GM13976 (cell line): Measurements from ENCODE around the gene ADGRA1.

Experiments
- DNase-seq: peaks from one replicate; pipeline ENCODE4 v3.0.0; 2012; ENCODE audit warnings: low spot score
- CTCF ChIP-seq: IDR thresholded peaks from 2 replicates; pipeline ENCODE4 v1.5.1; 2012; ENCODE audit warnings: borderline replicate concordance, mild to moderate bottlenecking; ENCODE audit not compliant: insufficient read depth; ENCODE audit errors: extremely low read depth, missing control alignments, control extremely low read depth
- in situ Hi-C: fragments of 300-500 bp; cut with MboI; formaldehyde crosslinking; loops from one replicate; pipeline ENCODE4 v1.12.0; 2022; ENCODE audit warnings: low sequenced_read_pairs, mixed read lengths, inconsistent platforms; ENCODE audit not compliant: unreplicated experiment

ADGRA1 gene

GRCh38 chr10:133125901-133126300, 38.2 kb downstream of the ADGRA1 start:
- in situ Hi-C loops: no loop called here
- no peak for TF ChIP-seq CTCF
- DNase-seq: no peak

GRCh38 chr10:133126431-133127290, 38.9 kb downstream of the ADGRA1 start:
- TF ChIP-seq CTCF: no peak
- no peak for DNase-seq
- in situ Hi-C loops: no loop called here

- no peak for DNase-seq
- no peak for TF ChIP-seq CTCF
- in situ Hi-C loops: no loop called here
Measured at GRCh38 chr10:133127291-133128125, 39.8 kb downstream of the ADGRA1 start.

- no peak for TF ChIP-seq CTCF
- in situ Hi-C loops: no loop called here
- DNase-seq: no peak
Measured at GRCh38 chr10:133128126-133129070, 40.7 kb downstream of the ADGRA1 start.

GRCh38 chr10:133129071-133129858, 41.5 kb downstream of the ADGRA1 start:
- in situ Hi-C loops: no loop called here
- DNase-seq: no peak
- no peak for TF ChIP-seq CTCF
